Liver (tissue), 9 donors: ENCODE measurements around the gene ZAP70. TPM values are rescaled to one million over a fixed set of nuclear protein-coding genes. Genes with fewer than 3 reads are reported as not detected.

Source experiments
- DNase-seq: peaks from one replicate; pipeline ENCODE4 v3.0.0-alpha.2; 2017; ENCODE audit warnings: low spot score
- H3K27ac ChIP-seq, 2 donors: one replicate each; pipeline ENCODE4 v1.7.0; 2013; ENCODE audit warnings: inconsistent platforms in 2 of 2, low read length in 2 of 2, control low read depth in 1 of 2, low read depth in 1 of 2, mild to moderate bottlenecking in 1 of 2
- H3K27me3 ChIP-seq, 4 donors: one replicate each; pipeline versions ENCODE4 v1.6.1 to v1.7.0; 2013; ENCODE audit warnings: low read length in 3 of 4, inconsistent platforms in 1 of 4, mild to moderate bottlenecking in 1 of 4, moderate library complexity in 1 of 4; ENCODE audit not compliant: control insufficient read depth in 4 of 4, insufficient read depth in 4 of 4
- H3K36me3 ChIP-seq, 4 donors: one replicate each; pipeline versions ENCODE4 v1.6.1 to v1.7.0; 2013; ENCODE audit warnings: low read length in 3 of 4, mild to moderate bottlenecking in 3 of 4, low read depth in 1 of 4, moderate library complexity in 1 of 4; ENCODE audit not compliant: control insufficient read depth in 4 of 4, insufficient read depth in 3 of 4
- H3K4me1 ChIP-seq, 4 donors: one replicate each; pipeline versions ENCODE4 v1.6.1 to v1.7.0; 2013; ENCODE audit warnings: low read length in 3 of 4, mild to moderate bottlenecking in 3 of 4, moderate library complexity in 1 of 4; ENCODE audit not compliant: control insufficient read depth in 4 of 4, insufficient read depth in 4 of 4
- H3K4me3 ChIP-seq, 3 donors: one replicate each; pipeline versions ENCODE4 v1.6.1 to v1.7.0; 2013; ENCODE audit warnings: low read length in 3 of 3, control low read depth in 1 of 3, low read depth in 1 of 3, mild to moderate bottlenecking in 1 of 3
- H3K9ac ChIP-seq, 2 donors: one replicate each; pipeline ENCODE4 v1.7.0; 2013; ENCODE audit warnings: low read length in 2 of 2, mild to moderate bottlenecking in 2 of 2, moderate library complexity in 2 of 2, control low read depth in 1 of 2, low read depth in 1 of 2
- H3K9me3 ChIP-seq, 4 donors: one replicate each; pipeline versions ENCODE4 v1.6.1 to v1.7.0; 2013; ENCODE audit warnings: low read length in 3 of 4; ENCODE audit not compliant: control insufficient read depth in 4 of 4
- EGR1 ChIP-seq, 2 donors: IDR thresholded peaks; 2 replicates each; pipeline ENCODE4 v1.6.1; 2016 to 2018; ENCODE audit warnings: antibody characterized with exemption in 2 of 2, low read depth in 2 of 2
- FOXA1 ChIP-seq: IDR thresholded peaks from 2 replicates; pipeline ENCODE4 v1.6.1; 2016; ENCODE audit warnings: antibody characterized with exemption
- FOXA2 ChIP-seq: IDR thresholded peaks from 2 replicates; pipeline ENCODE4 v1.6.1; 2016; ENCODE audit warnings: antibody characterized with exemption
- GABPA ChIP-seq, 2 donors: IDR thresholded peaks in 1 of 2; conservative IDR thresholded peaks in 1 of 2; 2 replicates each; pipeline ENCODE4 v1.6.1; 2016; ENCODE audit warnings: antibody characterized with exemption in 2 of 2, mild to moderate bottlenecking in 1 of 2, moderate library complexity in 1 of 2
- HNF4A ChIP-seq, 2 donors: conservative IDR thresholded peaks; 2 replicates each; pipeline ENCODE4 v1.6.1; 2016; ENCODE audit warnings: antibody characterized with exemption in 2 of 2, mild to moderate bottlenecking in 2 of 2
- HNF4G ChIP-seq: IDR thresholded peaks from 2 replicates; pipeline ENCODE4 v1.6.1; 2016; ENCODE audit warnings: antibody characterized with exemption
- JUND ChIP-seq, 2 donors: IDR thresholded peaks; 2 replicates each; pipeline ENCODE4 v1.6.1; 2016; ENCODE audit warnings: antibody characterized with exemption in 2 of 2
- NR2F2 ChIP-seq: IDR thresholded peaks from 2 replicates; pipeline ENCODE4 v1.6.1; 2016; ENCODE audit warnings: antibody characterized with exemption
- RAD21 ChIP-seq, 2 donors: IDR thresholded peaks; 2 replicates each; pipeline ENCODE4 v1.6.1; 2016; ENCODE audit warnings: antibody characterized with exemption in 2 of 2, mild to moderate bottlenecking in 2 of 2
- RXRA ChIP-seq, 2 donors: IDR thresholded peaks; 2 replicates each; pipeline ENCODE4 v1.6.1; 2017 to 2018; ENCODE audit warnings: antibody characterized with exemption in 2 of 2, mild to moderate bottlenecking in 1 of 2
- SP1 ChIP-seq: IDR thresholded peaks from 2 replicates; pipeline ENCODE4 v1.6.1; 2018; ENCODE audit warnings: antibody characterized with exemption, mild to moderate bottlenecking
- TAF1 ChIP-seq: conservative IDR thresholded peaks from 2 replicates; pipeline ENCODE4 v1.6.1; 2016; ENCODE audit warnings: antibody characterized with exemption, mild to moderate bottlenecking
- YY1 ChIP-seq: IDR thresholded peaks from 2 replicates; pipeline ENCODE4 v1.6.1; 2016; ENCODE audit warnings: antibody characterized with exemption, mild to moderate bottlenecking
- WGBS: extraction: QIAGEN DNeasy Blood & Tissue Kit; methylation state at CpG from one replicate; pipeline ENCODE4 v1.1.7; 2013; 5-methylcytosine and 5-hydroxymethylcytosine counted together
- polyA plus RNA-seq, 2 donors: library from polyadenylated mRNA; stranded (reverse) in 1 of 2; unstranded in 1 of 2; fragments of 200-250 nt in 1 of 2; fragments of >200 nt in 1 of 2; fragmentation: Nextera tagmentation in 1 of 2; extraction: Ambion mirVana in 1 of 2; gene quantifications; one replicate each; pipeline versions ENCODE4 v1.2.1 to v1.2.3, GENCODE V29; 2013 to 2015
- total RNA-seq, 2 donors: library from RNA; depleted of rRNA; stranded (reverse); fragments of >200 nt; gene quantifications; one replicate each; pipeline ENCODE4 v1.2.3, GENCODE V29; 2014
- TF ChIP-seq, protein P1 (sequence below): IDR thresholded peaks from 2 replicates; pipeline ENCODE4 v1.6.1; 2016; ENCODE audit warnings: antibody characterized with exemption, mild to moderate bottlenecking
- TF ChIP-seq, protein P2 (sequence below): IDR thresholded peaks from 2 replicates; pipeline ENCODE4 v1.6.1; 2016; ENCODE audit warnings: antibody characterized with exemption
- TF ChIP-seq, protein P3 (sequence below): fragments of 150-350 bp; IDR thresholded peaks from 2 replicates; pipeline ENCODE4 v1.5.1; 2017; ENCODE audit warnings: improper control_type of control experiment, low read depth, low read length; ENCODE audit not compliant: missing input control
- TF ChIP-seq, protein P4 (sequence below): IDR thresholded peaks from 2 replicates; pipeline ENCODE4 v1.6.1; 2016; ENCODE audit warnings: antibody characterized with exemption
- TF ChIP-seq, protein P5 (sequence below): IDR thresholded peaks from 2 replicates; pipeline ENCODE4 v1.6.1; 2016; ENCODE audit warnings: antibody characterized with exemption
- donor health status: healthy.
- donor health status: healthy.
- donor health status: healthy.
- donor health status: healthy.
- donor health status: healthy.

ZAP70 gene
- total and polyA plus RNA-seq, 4 donors: 1.2 to 4.9 (median 1.4) TPM

DNA sequence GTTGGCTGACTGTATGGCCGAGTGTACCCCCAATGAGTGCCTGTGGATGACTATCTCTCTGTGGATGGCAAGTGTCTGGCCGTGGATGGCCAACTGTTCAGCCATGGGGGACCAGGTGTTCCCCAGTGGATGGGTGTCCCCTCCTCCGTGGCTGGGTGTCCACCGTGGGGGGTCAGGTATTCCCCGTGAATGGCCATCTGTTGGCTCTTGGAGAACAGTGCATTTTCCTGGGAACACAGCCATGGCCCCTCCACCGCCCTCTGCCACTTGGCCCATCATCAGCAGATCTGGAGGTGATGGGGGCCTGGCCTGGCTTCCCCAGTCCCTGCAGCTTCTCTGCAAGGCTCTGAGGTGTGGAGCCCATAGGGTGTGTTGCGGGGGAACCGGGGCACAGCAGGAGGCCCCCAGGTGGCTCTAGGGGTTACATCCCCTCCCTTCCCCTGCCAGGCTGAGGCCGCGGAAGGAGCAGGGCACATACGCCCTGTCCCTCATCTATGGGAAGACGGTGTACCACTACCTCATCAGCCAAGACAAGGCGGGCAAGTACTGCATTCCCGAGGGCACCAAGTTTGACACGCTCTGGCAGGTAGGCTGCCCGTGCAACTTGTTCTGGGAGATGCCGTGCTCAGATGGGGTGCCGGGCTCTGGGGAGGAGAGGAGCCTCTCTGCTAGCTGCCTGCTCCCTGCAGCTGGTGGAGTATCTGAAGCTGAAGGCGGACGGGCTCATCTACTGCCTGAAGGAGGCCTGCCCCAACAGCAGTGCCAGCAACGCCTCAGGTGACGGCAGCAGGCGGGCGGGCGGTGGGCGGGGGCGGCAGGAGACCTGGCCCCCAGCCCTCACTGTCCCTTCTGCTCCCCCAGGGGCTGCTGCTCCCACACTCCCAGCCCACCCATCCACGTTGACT is 19.3 kb downstream of the ZAP70 start:
- no peaks in the 10 kb centered on the region for H3K4me1 ChIP-seq
- H3K9me3 ChIP-seq: peaks cover 0 to 4% (median 2%) of the 10 kb centered on the region in 4 donors
- DNase-seq: no peak
- 95% methylated on average over 28 of the region's 28 CpGs for WGBS
- H3K27me3 ChIP-seq: no peaks in the 10 kb centered on the region
- no peak overlapping the region for H3K4me3 ChIP-seq
- no peak overlapping the region for H3K9ac ChIP-seq
- H3K27ac ChIP-seq: no peak overlapping the region
- no peak for TF ChIP-seq EGR1 (IDR thresholded peaks at IDR 0.05; ENCODE audit: low read depth in 2 of 2)
- TF ChIP-seq RAD21 (IDR thresholded peaks at IDR 0.05): no peak
- no peak for TF ChIP-seq FOXA2
- TF ChIP-seq YY1: no peak
- TF ChIP-seq SP1: no peak
- TF ChIP-seq RXRA (IDR thresholded peaks at IDR 0.05): no peak
- TF ChIP-seq, protein P1, sequence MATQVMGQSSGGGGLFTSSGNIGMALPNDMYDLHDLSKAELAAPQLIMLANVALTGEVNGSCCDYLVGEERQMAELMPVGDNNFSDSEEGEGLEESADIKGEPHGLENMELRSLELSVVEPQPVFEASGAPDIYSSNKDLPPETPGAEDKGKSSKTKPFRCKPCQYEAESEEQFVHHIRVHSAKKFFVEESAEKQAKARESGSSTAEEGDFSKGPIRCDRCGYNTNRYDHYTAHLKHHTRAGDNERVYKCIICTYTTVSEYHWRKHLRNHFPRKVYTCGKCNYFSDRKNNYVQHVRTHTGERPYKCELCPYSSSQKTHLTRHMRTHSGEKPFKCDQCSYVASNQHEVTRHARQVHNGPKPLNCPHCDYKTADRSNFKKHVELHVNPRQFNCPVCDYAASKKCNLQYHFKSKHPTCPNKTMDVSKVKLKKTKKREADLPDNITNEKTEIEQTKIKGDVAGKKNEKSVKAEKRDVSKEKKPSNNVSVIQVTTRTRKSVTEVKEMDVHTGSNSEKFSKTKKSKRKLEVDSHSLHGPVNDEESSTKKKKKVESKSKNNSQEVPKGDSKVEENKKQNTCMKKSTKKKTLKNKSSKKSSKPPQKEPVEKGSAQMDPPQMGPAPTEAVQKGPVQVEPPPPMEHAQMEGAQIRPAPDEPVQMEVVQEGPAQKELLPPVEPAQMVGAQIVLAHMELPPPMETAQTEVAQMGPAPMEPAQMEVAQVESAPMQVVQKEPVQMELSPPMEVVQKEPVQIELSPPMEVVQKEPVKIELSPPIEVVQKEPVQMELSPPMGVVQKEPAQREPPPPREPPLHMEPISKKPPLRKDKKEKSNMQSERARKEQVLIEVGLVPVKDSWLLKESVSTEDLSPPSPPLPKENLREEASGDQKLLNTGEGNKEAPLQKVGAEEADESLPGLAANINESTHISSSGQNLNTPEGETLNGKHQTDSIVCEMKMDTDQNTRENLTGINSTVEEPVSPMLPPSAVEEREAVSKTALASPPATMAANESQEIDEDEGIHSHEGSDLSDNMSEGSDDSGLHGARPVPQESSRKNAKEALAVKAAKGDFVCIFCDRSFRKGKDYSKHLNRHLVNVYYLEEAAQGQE: no peak
- TF ChIP-seq, protein P2, sequence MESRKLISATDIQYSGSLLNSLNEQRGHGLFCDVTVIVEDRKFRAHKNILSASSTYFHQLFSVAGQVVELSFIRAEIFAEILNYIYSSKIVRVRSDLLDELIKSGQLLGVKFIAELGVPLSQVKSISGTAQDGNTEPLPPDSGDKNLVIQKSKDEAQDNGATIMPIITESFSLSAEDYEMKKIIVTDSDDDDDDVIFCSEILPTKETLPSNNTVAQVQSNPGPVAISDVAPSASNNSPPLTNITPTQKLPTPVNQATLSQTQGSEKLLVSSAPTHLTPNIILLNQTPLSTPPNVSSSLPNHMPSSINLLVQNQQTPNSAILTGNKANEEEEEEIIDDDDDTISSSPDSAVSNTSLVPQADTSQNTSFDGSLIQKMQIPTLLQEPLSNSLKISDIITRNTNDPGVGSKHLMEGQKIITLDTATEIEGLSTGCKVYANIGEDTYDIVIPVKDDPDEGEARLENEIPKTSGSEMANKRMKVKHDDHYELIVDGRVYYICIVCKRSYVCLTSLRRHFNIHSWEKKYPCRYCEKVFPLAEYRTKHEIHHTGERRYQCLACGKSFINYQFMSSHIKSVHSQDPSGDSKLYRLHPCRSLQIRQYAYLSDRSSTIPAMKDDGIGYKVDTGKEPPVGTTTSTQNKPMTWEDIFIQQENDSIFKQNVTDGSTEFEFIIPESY: no peak
- TF ChIP-seq HNF4A (conservative IDR thresholded peaks at IDR 0.05): no peak
- TF ChIP-seq, protein P3, sequence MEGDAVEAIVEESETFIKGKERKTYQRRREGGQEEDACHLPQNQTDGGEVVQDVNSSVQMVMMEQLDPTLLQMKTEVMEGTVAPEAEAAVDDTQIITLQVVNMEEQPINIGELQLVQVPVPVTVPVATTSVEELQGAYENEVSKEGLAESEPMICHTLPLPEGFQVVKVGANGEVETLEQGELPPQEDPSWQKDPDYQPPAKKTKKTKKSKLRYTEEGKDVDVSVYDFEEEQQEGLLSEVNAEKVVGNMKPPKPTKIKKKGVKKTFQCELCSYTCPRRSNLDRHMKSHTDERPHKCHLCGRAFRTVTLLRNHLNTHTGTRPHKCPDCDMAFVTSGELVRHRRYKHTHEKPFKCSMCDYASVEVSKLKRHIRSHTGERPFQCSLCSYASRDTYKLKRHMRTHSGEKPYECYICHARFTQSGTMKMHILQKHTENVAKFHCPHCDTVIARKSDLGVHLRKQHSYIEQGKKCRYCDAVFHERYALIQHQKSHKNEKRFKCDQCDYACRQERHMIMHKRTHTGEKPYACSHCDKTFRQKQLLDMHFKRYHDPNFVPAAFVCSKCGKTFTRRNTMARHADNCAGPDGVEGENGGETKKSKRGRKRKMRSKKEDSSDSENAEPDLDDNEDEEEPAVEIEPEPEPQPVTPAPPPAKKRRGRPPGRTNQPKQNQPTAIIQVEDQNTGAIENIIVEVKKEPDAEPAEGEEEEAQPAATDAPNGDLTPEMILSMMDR: no peak
- TF ChIP-seq, protein P4, sequence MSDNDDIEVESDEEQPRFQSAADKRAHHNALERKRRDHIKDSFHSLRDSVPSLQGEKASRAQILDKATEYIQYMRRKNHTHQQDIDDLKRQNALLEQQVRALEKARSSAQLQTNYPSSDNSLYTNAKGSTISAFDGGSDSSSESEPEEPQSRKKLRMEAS: no peak
- no peak for TF ChIP-seq JUND (IDR thresholded peaks at IDR 0.05)
- TF ChIP-seq HNF4G: no peak
- no peak for TF ChIP-seq TAF1
- TF ChIP-seq NR2F2: no peak
- no peak for TF ChIP-seq GABPA (IDR thresholded peaks at IDR 0.05 in 1 of 2, conservative IDR thresholded peaks at IDR 0.05 in 1 of 2)
- TF ChIP-seq, protein P5, sequence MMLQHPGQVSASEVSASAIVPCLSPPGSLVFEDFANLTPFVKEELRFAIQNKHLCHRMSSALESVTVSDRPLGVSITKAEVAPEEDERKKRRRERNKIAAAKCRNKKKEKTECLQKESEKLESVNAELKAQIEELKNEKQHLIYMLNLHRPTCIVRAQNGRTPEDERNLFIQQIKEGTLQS: no peak
- no peak for TF ChIP-seq FOXA1
- H3K36me3 ChIP-seq: no peaks in the 10 kb centered on the region
